HEK293 (cell line): ENCODE measurements around the gene LMTK2.

Experiments used
- CTCF ChIP-seq: fragments of 450-650 bp; formaldehyde crosslinking; IDR thresholded peaks from 2 replicates; pipeline ENCODE4 v1.5.1; 2016; ENCODE audit warnings: missing biosample characterization, missing genetic modification characterization
- IKZF3 ChIP-seq: fragments of 450-650 bp; IDR thresholded peaks from 2 replicates; pipeline ENCODE4 v1.5.0; 2018; ENCODE audit warnings: missing biosample characterization, mild to moderate bottlenecking, missing genetic modification characterization, moderate library complexity
- REPIN1 ChIP-seq: fragments of 450-650 bp; formaldehyde crosslinking; IDR thresholded peaks from 2 replicates; pipeline ENCODE4 v1.5.1; 2017; ENCODE audit warnings: missing biosample characterization, missing genetic modification characterization, low read depth
- SCRT2 ChIP-seq: fragments of 450-650 bp; formaldehyde crosslinking; IDR thresholded peaks from 2 replicates; pipeline ENCODE4 v1.5.1; 2016; ENCODE audit warnings: missing biosample characterization, missing genetic modification characterization
- WT1 ChIP-seq: fragments of 450-650 bp; formaldehyde crosslinking; IDR thresholded peaks from 2 replicates; pipeline ENCODE4 v1.5.1; 2016; ENCODE audit warnings: missing biosample characterization, missing genetic modification characterization
- YY1 ChIP-seq: fragments of 450-650 bp; formaldehyde crosslinking; IDR thresholded peaks from 2 replicates; pipeline ENCODE4 v1.5.1; 2018; ENCODE audit warnings: missing biosample characterization, missing genetic modification characterization
- ZBTB7A ChIP-seq: fragments of 450-650 bp; formaldehyde crosslinking; IDR thresholded peaks from 2 replicates; pipeline ENCODE4 v1.5.1; 2016; ENCODE audit warnings: low read depth, missing biosample characterization, missing genetic modification characterization
- ZNF274 ChIP-seq, 2 experiments: fragments of 200-500 bp in 1 of 2; fragments of 450-650 bp in 1 of 2; sonication (Bioruptor generic) in 1 of 2; formaldehyde crosslinking in 1 of 2; IDR thresholded peaks; 2 replicates each; pipeline versions ENCODE4 v1.5.1 to v1.6.1; 2014 to 2016; ENCODE audit warnings: borderline replicate concordance in 1 of 2, inconsistent platforms in 1 of 2, low read length in 1 of 2, missing biosample characterization in 1 of 2, missing genetic modification characterization in 1 of 2
- ZNF701 ChIP-seq: fragments of 450-650 bp; formaldehyde crosslinking; IDR thresholded peaks from 2 replicates; pipeline ENCODE4 v1.5.1; 2016; ENCODE audit warnings: missing biosample characterization, missing genetic modification characterization
- ZNF777 ChIP-seq: fragments of 450-650 bp; formaldehyde crosslinking; IDR thresholded peaks from 2 replicates; pipeline ENCODE4 v1.5.1; 2017; ENCODE audit warnings: missing biosample characterization, missing genetic modification characterization, borderline replicate concordance
- ZXDB ChIP-seq: fragments of 450-650 bp; formaldehyde crosslinking; IDR thresholded peaks from 2 replicates; pipeline ENCODE4 v1.5.1; 2016; ENCODE audit warnings: missing biosample characterization, missing genetic modification characterization
- TF ChIP-seq, protein P1 (sequence below): fragments of 450-650 bp; formaldehyde crosslinking; IDR thresholded peaks from 2 replicates; pipeline ENCODE4 v1.5.1; 2016; ENCODE audit warnings: missing biosample characterization, missing genetic modification characterization, low read depth
- TF ChIP-seq, protein P2 (sequence below): sonication (generic); formaldehyde crosslinking; IDR thresholded peaks from 2 replicates; pipeline ENCODE4 v1.8.1; 2022; ENCODE audit warnings: mild to moderate bottlenecking, moderate library complexity, missing genetic modification reagents

DNA sequence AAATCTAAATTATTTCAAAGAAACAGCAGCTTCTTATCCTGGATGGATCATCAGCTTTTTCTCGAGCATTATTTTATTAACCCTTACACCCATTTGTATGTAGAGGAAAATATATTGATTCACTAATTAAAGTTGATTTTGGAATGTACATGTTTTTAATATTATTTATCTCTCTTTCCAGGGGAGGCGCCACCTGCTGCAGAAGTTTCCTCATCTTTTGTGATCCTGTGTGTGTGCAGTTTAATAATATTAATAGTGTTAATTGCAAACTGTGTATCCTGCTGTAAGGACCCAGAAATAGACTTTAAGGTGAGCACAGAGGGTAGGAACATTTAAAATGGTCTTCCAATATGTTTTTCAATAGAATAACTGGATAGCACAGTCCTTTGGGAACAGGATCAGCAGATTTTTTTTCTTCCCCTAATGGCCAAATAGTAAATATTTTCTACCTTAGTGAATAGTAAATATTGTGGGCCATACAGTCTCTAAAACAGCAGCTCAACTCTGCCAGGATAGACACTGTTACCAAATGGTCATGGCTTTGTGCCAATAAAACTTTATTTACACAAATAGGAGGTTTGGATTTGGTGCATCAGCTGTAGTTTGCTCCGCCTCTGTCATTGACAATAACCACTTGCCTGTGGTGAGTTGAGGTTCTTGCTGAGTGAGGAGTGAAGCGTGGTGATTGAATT lies 30.6 kb downstream of the LMTK2 start:
- TF ChIP-seq CTCF (tag by site-specific recombination) (no peak), IKZF3 (tag by site-specific recombination) (no peak), SCRT2 (tag by site-specific recombination) (no peak), ZXDB (tag by site-specific recombination) (no peak), ZBTB7A (tag by site-specific recombination) (no peak), YY1 (tag by site-specific recombination) (no peak), WT1 (tag by site-specific recombination) (no peak), ZNF701 (tag by site-specific recombination) (no peak), ZNF274 (IDR thresholded peaks at IDR 0.05; ENCODE audit: low read length) (no peak), ZNF274 (tag by site-specific recombination; IDR thresholded peaks at IDR 0.05; ENCODE audit: borderline replicate concordance) (no peak), ZNF777 (tag by site-specific recombination) (no peak), REPIN1 (tag by site-specific recombination) (no peak)
- TF ChIP-seq, protein P1, sequence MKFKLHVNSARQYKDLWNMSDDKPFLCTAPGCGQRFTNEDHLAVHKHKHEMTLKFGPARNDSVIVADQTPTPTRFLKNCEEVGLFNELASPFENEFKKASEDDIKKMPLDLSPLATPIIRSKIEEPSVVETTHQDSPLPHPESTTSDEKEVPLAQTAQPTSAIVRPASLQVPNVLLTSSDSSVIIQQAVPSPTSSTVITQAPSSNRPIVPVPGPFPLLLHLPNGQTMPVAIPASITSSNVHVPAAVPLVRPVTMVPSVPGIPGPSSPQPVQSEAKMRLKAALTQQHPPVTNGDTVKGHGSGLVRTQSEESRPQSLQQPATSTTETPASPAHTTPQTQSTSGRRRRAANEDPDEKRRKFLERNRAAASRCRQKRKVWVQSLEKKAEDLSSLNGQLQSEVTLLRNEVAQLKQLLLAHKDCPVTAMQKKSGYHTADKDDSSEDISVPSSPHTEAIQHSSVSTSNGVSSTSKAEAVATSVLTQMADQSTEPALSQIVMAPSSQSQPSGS (tag by site-specific recombination) = no peak
- TF ChIP-seq, protein P2, sequence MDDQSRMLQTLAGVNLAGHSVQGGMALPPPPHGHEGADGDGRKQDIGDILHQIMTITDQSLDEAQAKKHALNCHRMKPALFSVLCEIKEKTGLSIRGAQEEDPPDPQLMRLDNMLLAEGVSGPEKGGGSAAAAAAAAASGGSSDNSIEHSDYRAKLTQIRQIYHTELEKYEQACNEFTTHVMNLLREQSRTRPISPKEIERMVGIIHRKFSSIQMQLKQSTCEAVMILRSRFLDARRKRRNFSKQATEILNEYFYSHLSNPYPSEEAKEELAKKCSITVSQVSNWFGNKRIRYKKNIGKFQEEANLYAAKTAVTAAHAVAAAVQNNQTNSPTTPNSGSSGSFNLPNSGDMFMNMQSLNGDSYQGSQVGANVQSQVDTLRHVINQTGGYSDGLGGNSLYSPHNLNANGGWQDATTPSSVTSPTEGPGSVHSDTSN (CRISPR knock-in tag) = no peak
